Activated CD4-positive, alpha-beta T cell treated with anti-CD3 and anti-CD28 coated beads, Interleukin-10, Interleukin-2, amounts not matched to agents 100 ng/mL and 50 ng/mL, durations not matched to agents 16 hours and 8 hours (primary cell): Measurements from ENCODE around the gene FRMPD2.
"Not testable (repeated sequence)": the region's sequence is repeated elsewhere in the genome, so short reads cannot be mapped to it uniquely, and the experiment has no call there.

ENCODE experiments used
- DNase-seq: peaks from one replicate; pipeline ENCODE4 v3.0.0-alpha.2; 2020

Gene FRMPD2

GRCh38 chr10:48251525-48252353 is 22.8 kb downstream of the FRMPD2 start:
- DNase-seq, result no peak

- no peak for DNase-seq
Observed at GRCh38 chr10:48251152-48251524, 23.4 kb downstream of the FRMPD2 start.

- DNase-seq, result no peak
Observed at GRCh38 chr10:48249763-48250351, 24.6 kb downstream of the FRMPD2 start.

GRCh38 chr10:48249004-48249762 is 25.3 kb downstream of the FRMPD2 start:
- no peak for DNase-seq

GRCh38 chr10:48248462-48248861 is 26.0 kb downstream of the FRMPD2 start:
- no peak for DNase-seq

GRCh38 chr10:48247680-48248079 is 26.8 kb downstream of the FRMPD2 start:
- no peak for DNase-seq

GRCh38 chr10:48246501-48246900 is 28.0 kb downstream of the FRMPD2 start:
- DNase-seq, result no peak

GRCh38 chr10:48245977-48246376 is 28.5 kb downstream of the FRMPD2 start:
- DNase-seq, result no peak

GRCh38 chr10:48243921-48244320 is 30.6 kb downstream of the FRMPD2 start:
- DNase-seq, result not testable (repeated sequence)

GRCh38 chr10:48243487-48243886 is 31.0 kb downstream of the FRMPD2 start:
- DNase-seq, result no peak

- no peak for DNase-seq
Observed at GRCh38 chr10:48242171-48242904, 32.2 kb downstream of the FRMPD2 start.

GRCh38 chr10:48241332-48241731 is 33.2 kb downstream of the FRMPD2 start:
- no peak for DNase-seq

- no peak for DNase-seq
Observed at GRCh38 chr10:48240196-48240595, 34.3 kb downstream of the FRMPD2 start.

GRCh38 chr10:48239618-48240017 is 34.9 kb downstream of the FRMPD2 start:
- DNase-seq, result no peak

GRCh38 chr10:48238826-48239520 is 35.5 kb downstream of the FRMPD2 start:
- DNase-seq, result no peak

- no peak for DNase-seq
Observed at GRCh38 chr10:48237259-48238250, 36.9 kb downstream of the FRMPD2 start.

- DNase-seq, result no peak
Observed at GRCh38 chr10:48236199-48236621, 38.3 kb downstream of the FRMPD2 start.

GRCh38 chr10:48235501-48235900 is 39.0 kb downstream of the FRMPD2 start:
- DNase-seq, result no peak

GRCh38 chr10:48234787-48235186 is 39.7 kb downstream of the FRMPD2 start:
- DNase-seq, result no peak

- no peak for DNase-seq
Observed at GRCh38 chr10:48234295-48234694, 40.2 kb downstream of the FRMPD2 start.

- DNase-seq, result no peak
Observed at GRCh38 chr10:48233559-48234005, 40.9 kb downstream of the FRMPD2 start.
